GM23248 (cell line): ENCODE data around the gene SLC6A12. TPM values are rescaled to one million over a fixed set of nuclear protein-coding genes. Genes with fewer than 3 reads are reported as not detected.

ENCODE experiments used
- DNase-seq: peaks from one replicate; pipeline ENCODE4 v3.0.0-alpha.2; 2015
- H2AFZ ChIP-seq: fragments of 200-600 bp; sonication (generic); 2 replicates; pipeline ENCODE4 v1.6.1; 2016; ENCODE audit warnings: antibody characterized with exemption
- H3F3A ChIP-seq: fragments of 200-600 bp; sonication (generic); 2 replicates; pipeline ENCODE4 v1.6.1; 2016; ENCODE audit warnings: mild to moderate bottlenecking, antibody characterized with exemption, mixed run types; ENCODE audit not compliant: insufficient read depth
- H3K27ac ChIP-seq: fragments of 200-600 bp; sonication (generic); 2 replicates; pipeline ENCODE4 v1.5.1; 2016; ENCODE audit warnings: mild to moderate bottlenecking
- H3K27me3 ChIP-seq: fragments of 200-600 bp; sonication (generic); replicated peaks from 2 replicates; pipeline ENCODE4 v1.6.1; 2016; ENCODE audit warnings: mild to moderate bottlenecking; ENCODE audit not compliant: insufficient read depth
- H3K36me3 ChIP-seq: fragments of 200-600 bp; sonication (generic); 2 replicates; pipeline ENCODE4 v1.6.1; 2016; ENCODE audit warnings: low read depth, mild to moderate bottlenecking
- H3K4me1 ChIP-seq: fragments of 200-600 bp; sonication (generic); 2 replicates; pipeline ENCODE4 v1.6.1; 2016; ENCODE audit warnings: mild to moderate bottlenecking; ENCODE audit not compliant: insufficient read depth
- H3K4me2 ChIP-seq: fragments of 200-600 bp; sonication (generic); one replicate; pipeline ENCODE4 v1.6.1; 2016; ENCODE audit warnings: mild to moderate bottlenecking; ENCODE audit not compliant: unreplicated experiment
- H3K4me3 ChIP-seq: fragments of 200-600 bp; sonication (generic); 2 replicates; pipeline ENCODE4 v1.5.1; 2016; ENCODE audit warnings: mild to moderate bottlenecking
- H3K79me2 ChIP-seq: fragments of 200-600 bp; sonication (generic); 2 replicates; pipeline ENCODE4 v1.6.1; 2016; ENCODE audit warnings: mild to moderate bottlenecking; ENCODE audit not compliant: insufficient read depth
- H3K9ac ChIP-seq: fragments of 200-600 bp; sonication (generic); 2 replicates; pipeline ENCODE4 v1.6.1; 2016; ENCODE audit warnings: mild to moderate bottlenecking
- H3K9me2 ChIP-seq: fragments of 200-600 bp; sonication (generic); 2 replicates; pipeline ENCODE4 v1.6.1; 2016; ENCODE audit warnings: mixed run types, mild to moderate bottlenecking, moderate library complexity; ENCODE audit not compliant: insufficient read depth
- H3K9me3 ChIP-seq: fragments of 200-600 bp; sonication (generic); one replicate; pipeline ENCODE4 v1.6.1; 2017; ENCODE audit warnings: low read depth
- H4K20me1 ChIP-seq: fragments of 200-600 bp; sonication (generic); 2 replicates; pipeline ENCODE4 v1.6.0; 2016; ENCODE audit not compliant: insufficient read depth
- EZH2 ChIP-seq: fragments of 200-600 bp; sonication (generic); IDR thresholded peaks from 2 replicates; pipeline ENCODE4 v1.6.1; 2018; ENCODE audit warnings: antibody characterized with exemption, mild to moderate bottlenecking; ENCODE audit not compliant: insufficient read depth, poor library complexity, severe bottlenecking
- EZH2phosphoT487 ChIP-seq: fragments of 200-600 bp; sonication (generic); IDR thresholded peaks from 2 replicates; pipeline ENCODE4 v1.6.1; 2018; ENCODE audit warnings: antibody characterized with exemption, moderate library complexity, mild to moderate bottlenecking, low read depth; ENCODE audit not compliant: insufficient read depth
- WGBS, 2 experiments: methylation state at CpG; one replicate each; pipeline ENCODE4 v1.1.6; 2015 to 2017; ENCODE audit warnings: low lambda C conversion rate in 2 of 2, low coverage in 1 of 2; ENCODE audit errors: missing lambda C conversion rate in 2 of 2; 5-methylcytosine and 5-hydroxymethylcytosine counted together
- in situ Hi-C: fragments of 300-500 bp; cut with MboI; formaldehyde crosslinking; loops from 2 replicates; pipeline ENCODE4 v1.15.0; 2020
- polyA plus RNA-seq: library from polyadenylated mRNA; unstranded; fragments of >200 nt; fragmentation: Nextera tagmentation; extraction: Ambion mirVana; gene quantifications from 2 replicates; pipeline ENCODE4 v1.2.1, GENCODE V29; 2016
- total RNA-seq: library from RNA; depleted of rRNA; stranded (reverse); fragments of >200 nt; shearing (Covaris generic); gene quantifications from 2 replicates; pipeline ENCODE4 v1.2.3, GENCODE V29; 2014

Gene SLC6A12
- total and polyA plus RNA-seq, 2 experiments from 2014 or later, result not detected

GRCh38 chr12:257521-258321 is 43.8 kb upstream of the SLC6A12 start:
- TF ChIP-seq EZH2phosphoT487 (no peak), EZH2 (no peak)
- DNase-seq, result no peak
- Histone ChIP-seq H3K9me2 (no peaks in the 10 kb centered on the region), H3K9ac (no peak overlapping the region), H3K9me3 (no peaks in the 10 kb centered on the region), H2AFZ (no peak overlapping the region), H3K4me3 (no peak overlapping the region), H4K20me1 (no peaks in the 10 kb centered on the region), H3K79me2 (no peaks in the 10 kb centered on the region), H3K27ac (no peak overlapping the region), H3K4me1 (no peaks in the 10 kb centered on the region; the same call in 1 of the 2 replicates), H3K36me3 (no peaks in the 10 kb centered on the region), H3K4me2 (no peak overlapping the region), H3K27me3 (peaks cover 62% of the 10 kb centered on the region), H3F3A (no peaks in the 10 kb centered on the region)
- in situ Hi-C loops, result no loop called here
- 46 to 56% methylated on average over 12 to 14 of the region's 14 CpGs for WGBS, 2 experiments

- Histone ChIP-seq H3F3A (no peaks in the 10 kb centered on the region), H4K20me1 (no peaks in the 10 kb centered on the region), H3K4me1 (no peaks in the 10 kb centered on the region), H3K9me2 (no peaks in the 10 kb centered on the region), H3K27ac (no peak overlapping the region), H3K9ac (no peak overlapping the region), H2AFZ (no peak overlapping the region), H3K36me3 (no peaks in the 10 kb centered on the region), H3K4me3 (no peak overlapping the region), H3K79me2 (no peaks in the 10 kb centered on the region), H3K9me3 (no peaks in the 10 kb centered on the region), H3K27me3 (peaks cover 57% of the 10 kb centered on the region), H3K4me2 (no peak overlapping the region)
- no peak for TF ChIP-seq EZH2
- no peak for TF ChIP-seq EZH2phosphoT487
- DNase-seq, result no peak
- 49 to 68% methylated on average over 3 of the region's 3 CpGs for WGBS, 2 experiments
- in situ Hi-C loops, result no loop called here
Observed at GRCh38 chr12:256958-257357, 43.0 kb upstream of the SLC6A12 start.

GRCh38 chr12:256225-256624 is 42.3 kb upstream of the SLC6A12 start:
- Histone ChIP-seq H3K4me2 (no peak overlapping the region), H3K4me3 (no peak overlapping the region), H3K9me3 (no peaks in the 10 kb centered on the region), H2AFZ (no peak overlapping the region), H3K9me2 (no peaks in the 10 kb centered on the region), H3K4me1 (no peaks in the 10 kb centered on the region), H3K9ac (no peak overlapping the region), H3K36me3 (no peaks in the 10 kb centered on the region), H3K27ac (no peak overlapping the region), H4K20me1 (no peaks in the 10 kb centered on the region), H3F3A (no peaks in the 10 kb centered on the region), H3K79me2 (no peaks in the 10 kb centered on the region), H3K27me3 (peaks cover 53% of the 10 kb centered on the region)
- TF ChIP-seq EZH2phosphoT487 (no peak), EZH2 (no peak)
- 8 to 9% methylated on average over 6 of the region's 6 CpGs for WGBS, 2 experiments
- in situ Hi-C loops, result no loop called here
- DNase-seq, result no peak

GRCh38 chr12:254912-255311 is 41.0 kb upstream of the SLC6A12 start:
- 57 to 63% methylated on average over 9 of the region's 9 CpGs for WGBS, 2 experiments
- Histone ChIP-seq H3K9ac (no peak overlapping the region), H4K20me1 (no peaks in the 10 kb centered on the region), H3K4me2 (no peak overlapping the region), H3K9me2 (no peaks in the 10 kb centered on the region), H3K9me3 (no peaks in the 10 kb centered on the region), H2AFZ (no peak overlapping the region), H3F3A (no peaks in the 10 kb centered on the region), H3K4me1 (no peaks in the 10 kb centered on the region), H3K27me3 (peaks cover 40% of the 10 kb centered on the region), H3K36me3 (no peaks in the 10 kb centered on the region), H3K79me2 (no peaks in the 10 kb centered on the region), H3K4me3 (no peak overlapping the region), H3K27ac (no peak overlapping the region)
- in situ Hi-C loops, result no loop called here
- TF ChIP-seq EZH2, result no peak
- TF ChIP-seq EZH2phosphoT487, result no peak
- DNase-seq, result no peak

- H3K9me2 ChIP-seq, result no peaks in the 10 kb centered on the region
- no peak overlapping the region for H3K4me3 ChIP-seq
- no peak overlapping the region for H3K4me2 ChIP-seq
- H3K27ac ChIP-seq, result no peak overlapping the region
- no peak overlapping the region for H2AFZ ChIP-seq
- in situ Hi-C loops, result no loop called here
- WGBS, 2 experiments, result 66 to 67% methylated on average over 10 of the region's 10 CpGs
- H3K79me2 ChIP-seq, result no peaks in the 10 kb centered on the region
- no peaks in the 10 kb centered on the region for H3K4me1 ChIP-seq
- H3K9me3 ChIP-seq, result no peaks in the 10 kb centered on the region
- no peak for DNase-seq
- H3K27me3 ChIP-seq, result peaks cover 32% of the 10 kb centered on the region
- no peak for TF ChIP-seq EZH2
- no peak for TF ChIP-seq EZH2phosphoT487
- no peaks in the 10 kb centered on the region for H3K36me3 ChIP-seq
- no peak overlapping the region for H3K9ac ChIP-seq
- no peaks in the 10 kb centered on the region for H3F3A ChIP-seq
- no peaks in the 10 kb centered on the region for H4K20me1 ChIP-seq
Observed at GRCh38 chr12:254039-254438, 40.1 kb upstream of the SLC6A12 start.
